Vagina (tissue), 2 donors: ENCODE results near the gene PSAP. TPM values are rescaled to one million over a fixed set of nuclear protein-coding genes. Genes with fewer than 3 reads are reported as not detected.
"Not testable (repeated sequence)": the region's sequence is repeated elsewhere in the genome, so short reads cannot be mapped to it uniquely, and the experiment has no call there.

ENCODE experiments used
- DNase-seq, 2 donors: peaks; one replicate each; pipeline ENCODE4 v3.0.0-alpha.2; 2017; ENCODE audit errors: extremely low spot score in 2 of 2
- H3K27ac ChIP-seq: fragments of 200-600 bp; sonication (generic); one replicate; pipeline ENCODE4 v1.5.1; 2019
- H3K27me3 ChIP-seq: fragments of 200-600 bp; sonication (generic); one replicate; pipeline ENCODE4 v1.5.1; 2019
- H3K36me3 ChIP-seq, 2 donors: fragments of 200-600 bp; sonication (generic); one replicate each; pipeline ENCODE4 v1.5.1; 2017 to 2019
- H3K4me1 ChIP-seq: fragments of 200-600 bp; sonication (generic); one replicate; pipeline ENCODE4 v1.5.1; 2019
- H3K4me3 ChIP-seq, 2 donors: fragments of 200-600 bp; sonication (generic); 1 replicate in 1 of 2; 2 replicates in 1 of 2; pipeline ENCODE4 v1.5.1; 2016 to 2019
- H3K9me3 ChIP-seq: fragments of 200-600 bp; sonication (generic); one replicate; pipeline ENCODE4 v1.5.1; 2019
- CTCF ChIP-seq, 3 experiments: fragments of 450-650 bp in 2 of 3; fragments of 200-600 bp in 1 of 3; sonication (generic) in 1 of 3; IDR thresholded peaks; one replicate each; pipeline ENCODE4 v1.5.1; 2017 to 2019; ENCODE audit warnings: antibody characterized with exemption in 3 of 3, mild to moderate bottlenecking in 2 of 3, moderate library complexity in 2 of 3
- POLR2A ChIP-seq, 2 donors: fragments of 450-650 bp; IDR thresholded peaks; one replicate each; pipeline ENCODE4 v1.6.1; 2017; ENCODE audit warnings: antibody characterized with exemption in 2 of 2, mild to moderate bottlenecking in 2 of 2, moderate library complexity in 2 of 2
- POLR2AphosphoS5 ChIP-seq, 2 donors: sonication (generic); formaldehyde crosslinking; IDR thresholded peaks; one replicate each; pipeline ENCODE4 v1.9.0; 2017; ENCODE audit warnings: antibody characterized with exemption in 2 of 2, mild to moderate bottlenecking in 2 of 2, low read depth in 1 of 2; ENCODE audit not compliant: insufficient read depth in 1 of 2
- intact Hi-C: fragments of 100-400 bp; cut with DNase I; formaldehyde crosslinking; loops from one replicate; pipeline ENCODE4 v1.15.1; 2023
- total RNA-seq: library from RNA; depleted of rRNA; stranded (reverse); fragments of >200 nt; gene quantifications from one replicate; pipeline ENCODE4 v1.2.3, GENCODE V29; 2016

PSAP gene
- total RNA-seq, 1 donor from 2014 or later = 680 TPM

GRCh38 chr10:71888248-71888622, 37.2 kb upstream of the PSAP start:
- TF ChIP-seq POLR2AphosphoS5 (IDR thresholded peaks at IDR 0.05; ENCODE audit: insufficient read depth in 1 of 2, low read depth in 1 of 2) = no peak
- DNase-seq = no peak
- intact Hi-C loops = loop anchor here (5.0 kb wide), 1 partner anchor 51 kb away; no protein-coding TSS in a partner anchor
- H3K27me3 ChIP-seq = no peaks in the 10 kb centered on the region
- H3K4me3 ChIP-seq = peak overlapping the region; percentile 50 to 51
- H3K36me3 ChIP-seq = no peaks in the 10 kb centered on the region
- H3K4me1 ChIP-seq = peaks cover 44% of the 10 kb centered on the region
- H3K27ac ChIP-seq = peak overlapping the region; percentile 85
- H3K9me3 ChIP-seq = no peaks in the 10 kb centered on the region

DNA sequence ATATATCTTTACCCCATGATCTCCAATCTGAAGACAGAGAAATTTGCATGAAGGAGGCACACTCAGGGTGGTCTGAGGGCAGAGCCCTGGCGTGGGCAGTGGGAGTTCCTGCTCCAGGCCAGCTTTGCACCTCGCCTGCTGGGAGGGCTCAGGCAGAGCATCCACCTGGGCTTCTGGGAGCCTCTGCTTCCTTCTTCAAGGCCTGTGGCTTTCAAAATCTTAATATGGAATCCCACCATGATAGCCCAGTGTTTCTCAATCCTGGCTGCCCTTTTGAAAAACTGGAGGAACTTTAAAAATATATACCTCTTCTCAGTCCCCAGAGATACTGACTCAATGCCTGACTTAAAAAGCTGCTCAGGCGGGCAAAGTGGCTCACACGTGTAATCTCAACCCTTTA, 36.7 kb upstream of the PSAP start:
- intact Hi-C loops = loop anchor here (5.0 kb wide), 1 partner anchor 50 kb away; no protein-coding TSS in a partner anchor

GRCh38 chr10:71882813-71883659, 32.0 kb upstream of the PSAP start:
- Histone ChIP-seq H3K4me1 (peaks cover 6% of the 10 kb centered on the region), H3K4me3 (no peak overlapping the region), H3K36me3 (no peaks in the 10 kb centered on the region), H3K27me3 (no peaks in the 10 kb centered on the region), H3K27ac (no peak overlapping the region), H3K9me3 (no peaks in the 10 kb centered on the region)
- intact Hi-C loops = no loop called here
- TF ChIP-seq CTCF (IDR thresholded peaks at IDR 0.05) (no peak), POLR2A (IDR thresholded peaks at IDR 0.05) (no peak), POLR2AphosphoS5 (IDR thresholded peaks at IDR 0.05; ENCODE audit: insufficient read depth in 1 of 2, low read depth in 1 of 2) (no peak)
- DNase-seq = no peak

More for the DNA sequence above, 36.7 kb upstream of the PSAP start:
- Histone ChIP-seq H3K36me3 (no peaks in the 10 kb centered on the region), H3K27ac (peak overlapping the region; percentile 85), H3K27me3 (no peaks in the 10 kb centered on the region), H3K4me3 (peak overlapping the region in 1 of 2 donors; percentile 50), H3K4me1 (peaks cover 44% of the 10 kb centered on the region), H3K9me3 (no peaks in the 10 kb centered on the region)
- no peak for DNase-seq
- TF ChIP-seq CTCF (IDR thresholded peaks at IDR 0.05) (no peak), POLR2AphosphoS5 (IDR thresholded peaks at IDR 0.05; ENCODE audit: insufficient read depth in 1 of 2, low read depth in 1 of 2) (no peak)

- H3K9me3 ChIP-seq = no peaks in the 10 kb centered on the region
- TF ChIP-seq POLR2A (IDR thresholded peaks at IDR 0.05) = no peak
- TF ChIP-seq POLR2AphosphoS5 (IDR thresholded peaks at IDR 0.05; ENCODE audit: insufficient read depth in 1 of 2, low read depth in 1 of 2) = no peak
- no peak for TF ChIP-seq CTCF (IDR thresholded peaks at IDR 0.05)
- intact Hi-C loops = no loop called here
- H3K4me1 ChIP-seq = no peaks in the 10 kb centered on the region
- no peaks in the 10 kb centered on the region for H3K36me3 ChIP-seq
- H3K4me3 ChIP-seq = no peak overlapping the region
- H3K27ac ChIP-seq = no peak overlapping the region
- H3K27me3 ChIP-seq = no peaks in the 10 kb centered on the region
- no peak for DNase-seq
Observed at GRCh38 chr10:71881647-71882355, 30.8 kb upstream of the PSAP start.

DNA sequence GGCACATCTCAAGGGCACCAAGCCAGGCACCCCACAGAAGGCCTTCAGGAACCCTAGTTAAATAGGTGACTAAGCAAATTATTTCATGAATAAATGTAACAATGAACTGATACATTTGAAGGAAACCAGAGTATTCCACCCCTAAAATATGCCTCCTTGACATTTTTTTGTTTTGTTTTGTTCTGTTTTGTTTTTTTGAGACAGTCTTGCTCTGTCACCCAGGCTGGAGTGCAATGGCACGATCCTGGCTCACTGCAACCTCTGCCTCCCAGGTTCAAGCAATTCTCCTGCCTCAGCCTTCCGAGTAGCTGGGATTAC, 30.2 kb upstream of the PSAP start:
- H3K27me3 ChIP-seq, H3K4me3 ChIP-seq, DNase-seq, intact Hi-C loops, H3K4me1 ChIP-seq, H3K27ac ChIP-seq, H3K9me3 ChIP-seq, H3K36me3 ChIP-seq: not testable (repeated sequence)
